KMS-11 (cell line): ENCODE data around the gene SF3B3.
"Not testable (repeated sequence)": the region's sequence is repeated elsewhere in the genome, so short reads cannot be mapped to it uniquely, and the experiment has no call there.

Experiments used
- H2AFZ ChIP-seq: fragments of 200-600 bp; sonication (generic); 2 replicates; pipeline ENCODE4 v1.6.1; 2016; ENCODE audit warnings: antibody characterized with exemption, mixed run types, low read depth
- H3K27ac ChIP-seq: fragments of 200-600 bp; sonication (generic); 2 replicates; pipeline ENCODE4 v1.6.1; 2016; ENCODE audit warnings: mild to moderate bottlenecking, mixed run types
- H3K27me3 ChIP-seq: fragments of 200-600 bp; sonication (generic); 2 replicates; pipeline ENCODE4 v1.6.1; 2017; ENCODE audit warnings: mild to moderate bottlenecking, low read depth, mixed run types, moderate library complexity; ENCODE audit not compliant: insufficient read depth
- H3K36me3 ChIP-seq: fragments of 200-600 bp; sonication (generic); 2 replicates; pipeline ENCODE4 v1.6.1; 2017; ENCODE audit warnings: mild to moderate bottlenecking, mixed run types; ENCODE audit not compliant: insufficient read depth
- H3K4me1 ChIP-seq: fragments of 200-600 bp; sonication (generic); 2 replicates; pipeline ENCODE4 v1.6.1; 2016; ENCODE audit warnings: mild to moderate bottlenecking, low read depth, mixed run types; ENCODE audit not compliant: poor library complexity, severe bottlenecking
- H3K4me2 ChIP-seq: fragments of 200-600 bp; sonication (generic); 2 replicates; pipeline ENCODE4 v1.7.0; 2016; ENCODE audit warnings: mild to moderate bottlenecking, mixed run types
- H3K4me3 ChIP-seq: fragments of 200-600 bp; sonication (generic); IDR thresholded peaks from 2 replicates; pipeline ENCODE4 v1.6.1; 2017; ENCODE audit warnings: low read depth, low read length, mixed read lengths; ENCODE audit not compliant: insufficient read depth
- H3K79me2 ChIP-seq: fragments of 200-600 bp; sonication (generic); 2 replicates; pipeline ENCODE4 v1.6.1; 2016; ENCODE audit warnings: low read depth, mixed run types; ENCODE audit not compliant: insufficient read depth
- H3K9ac ChIP-seq: fragments of 200-600 bp; sonication (generic); 2 replicates; pipeline ENCODE4 v1.6.1; 2016; ENCODE audit warnings: mild to moderate bottlenecking, mixed run types
- H4K20me1 ChIP-seq: fragments of 200-600 bp; sonication (generic); 2 replicates; pipeline ENCODE4 v1.6.1; 2016; ENCODE audit warnings: mild to moderate bottlenecking, mixed run types; ENCODE audit not compliant: insufficient read depth
- CTCF ChIP-seq: fragments of 200-600 bp; sonication (generic); conservative IDR thresholded peaks from 2 replicates; pipeline ENCODE4 v1.6.1; 2017; ENCODE audit warnings: low read depth, mild to moderate bottlenecking, antibody characterized with exemption, low read length, moderate library complexity, mixed read lengths

SF3B3 gene

GRCh38 chr16:70611785-70612303, 88.2 kb downstream of the SF3B3 start:
- Histone ChIP-seq H3K4me1 (peaks cover 7% of the 10 kb centered on the region), H3K27me3 (no peaks in the 10 kb centered on the region), H3K4me3 (no peak overlapping the region), H4K20me1 (no peaks in the 10 kb centered on the region), H3K79me2 (no peaks in the 10 kb centered on the region), H3K27ac (no peak overlapping the region), H3K36me3 (no peaks in the 10 kb centered on the region), H3K9ac (no peak overlapping the region), H2AFZ (no peak overlapping the region), H3K4me2 (no peak overlapping the region)
- no peak for TF ChIP-seq CTCF

GRCh38 chr16:70612931-70613330, 89.3 kb downstream of the SF3B3 start:
- Histone ChIP-seq H3K36me3 (no peaks in the 10 kb centered on the region), H3K4me3 (no peak overlapping the region), H3K27ac (no peak overlapping the region), H4K20me1 (no peaks in the 10 kb centered on the region), H3K9ac (no peak overlapping the region), H3K27me3 (no peaks in the 10 kb centered on the region), H3K4me1 (peaks cover 7% of the 10 kb centered on the region), H3K4me2 (no peak overlapping the region), H3K79me2 (no peaks in the 10 kb centered on the region), H2AFZ (no peak overlapping the region)
- TF ChIP-seq CTCF: no peak

GRCh38 chr16:70614208-70614951, 90.8 kb downstream of the SF3B3 start:
- H3K4me3 ChIP-seq: no peak overlapping the region
- no peak overlapping the region for H3K9ac ChIP-seq
- H3K36me3 ChIP-seq: no peaks in the 10 kb centered on the region
- H3K27ac ChIP-seq: no peak overlapping the region
- no peak overlapping the region for H2AFZ ChIP-seq
- H4K20me1 ChIP-seq: no peaks in the 10 kb centered on the region
- TF ChIP-seq CTCF: no peak
- peaks cover 7% of the 10 kb centered on the region for H3K4me1 ChIP-seq
- no peaks in the 10 kb centered on the region for H3K79me2 ChIP-seq
- H3K4me2 ChIP-seq: no peak overlapping the region
- H3K27me3 ChIP-seq: no peaks in the 10 kb centered on the region

- H4K20me1 ChIP-seq: no peaks in the 10 kb centered on the region
- H3K4me1 ChIP-seq: peaks cover 7% of the 10 kb centered on the region
- H3K4me3 ChIP-seq: no peak overlapping the region
- no peaks in the 10 kb centered on the region for H3K27me3 ChIP-seq
- no peak for TF ChIP-seq CTCF
- H2AFZ ChIP-seq: no peak overlapping the region
- H3K4me2 ChIP-seq: no peak overlapping the region
- no peak overlapping the region for H3K27ac ChIP-seq
- H3K79me2 ChIP-seq: no peaks in the 10 kb centered on the region
- no peak overlapping the region for H3K9ac ChIP-seq
- H3K36me3 ChIP-seq: no peaks in the 10 kb centered on the region
These were observed 92.3 kb downstream of the SF3B3 start for GRCh38 chr16:70615945-70616344.

- H3K27ac ChIP-seq, H3K79me2 ChIP-seq, H3K4me1 ChIP-seq, H3K4me3 ChIP-seq, H2AFZ ChIP-seq, H4K20me1 ChIP-seq, H3K4me2 ChIP-seq, H3K27me3 ChIP-seq, H3K9ac ChIP-seq, H3K36me3 ChIP-seq: not testable (repeated sequence)
These were observed 98.2 kb downstream of the SF3B3 start for GRCh38 chr16:70621864-70622263.
